GM12878 (cell line): ENCODE measurements around the gene FOXJ1.

Experiments used
- ATF7 ChIP-seq: fragments of 450-650 bp; IDR thresholded peaks from 2 replicates; pipeline ENCODE4 v1.6.1; 2016; ENCODE audit warnings: low read depth, mild to moderate bottlenecking
- EP300 ChIP-seq, 2 experiments: fragments of 150-350 bp in 1 of 2; IDR thresholded peaks; 2 replicates each; pipeline ENCODE4 v1.6.1; 2011 to 2012; ENCODE audit warnings: low read depth in 2 of 2, low read length in 2 of 2, borderline replicate concordance in 1 of 2, improper control_type of control experiment in 1 of 2, inconsistent platforms in 1 of 2; ENCODE audit not compliant: control insufficient read depth in 1 of 2
- POLR2A ChIP-seq: IDR thresholded peaks from 2 replicates; pipeline ENCODE4 v1.6.1; 2011; ENCODE audit warnings: low read depth, mild to moderate bottlenecking, low read length
- SUPT20H ChIP-seq: IDR thresholded peaks from 2 replicates; pipeline ENCODE4 v1.6.1; 2011; ENCODE audit warnings: low read depth, mild to moderate bottlenecking, low read length, moderate library complexity, borderline replicate concordance; ENCODE audit not compliant: control insufficient read depth
- YY1 ChIP-seq: IDR thresholded peaks from 2 replicates; pipeline ENCODE4 v1.6.1; 2011; ENCODE audit warnings: low read depth, mild to moderate bottlenecking, low read length
- TF ChIP-seq, protein P1 (sequence below): fragments of 450-650 bp; IDR thresholded peaks from 2 replicates; pipeline ENCODE4 v1.6.1; 2017; ENCODE audit warnings: mild to moderate bottlenecking

DNA sequence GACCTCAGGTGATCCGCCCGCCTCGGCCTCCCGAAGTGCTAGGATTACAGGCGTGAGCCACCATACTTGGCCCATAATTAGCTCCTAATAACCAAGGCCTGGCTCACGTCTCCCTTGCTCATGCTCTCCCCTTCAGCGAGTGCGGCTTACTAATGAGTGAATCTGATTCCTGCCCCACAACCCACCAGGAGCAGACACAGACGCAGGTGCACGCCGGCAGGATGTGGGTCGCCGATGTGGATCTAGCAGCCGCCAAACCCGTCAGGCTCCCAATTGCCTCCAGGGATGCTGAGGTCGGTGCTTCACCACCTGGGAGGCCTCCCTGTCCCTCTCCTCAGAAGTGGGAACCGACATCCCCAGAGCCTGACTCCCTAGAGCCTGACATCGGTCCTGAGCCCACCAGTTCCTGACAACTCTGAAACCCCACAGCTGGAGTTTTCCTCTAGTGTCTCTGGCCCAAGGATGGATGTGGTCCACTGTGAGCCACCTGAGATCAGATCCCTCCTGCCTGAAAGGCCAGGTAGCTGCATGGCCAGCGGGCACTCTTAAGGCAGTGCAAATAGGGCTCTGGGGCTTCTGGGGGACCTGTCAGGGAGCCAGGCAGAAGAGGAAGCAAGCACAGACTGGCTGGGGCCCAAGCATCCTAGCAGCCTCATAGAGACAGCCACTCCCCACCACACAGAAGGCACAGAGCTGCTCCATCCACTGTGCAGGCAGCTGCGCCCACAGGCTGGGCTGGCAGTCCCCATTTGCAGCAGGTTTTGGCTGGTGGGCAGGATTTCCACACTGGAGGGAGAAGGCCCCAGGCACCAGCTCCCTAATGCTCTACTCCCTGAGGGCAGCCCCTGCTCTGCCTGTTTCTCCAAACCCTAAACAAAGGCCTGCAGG lies 48.3 kb downstream of the FOXJ1 start:
- no peak for TF ChIP-seq ATF7
- TF ChIP-seq, protein P1, sequence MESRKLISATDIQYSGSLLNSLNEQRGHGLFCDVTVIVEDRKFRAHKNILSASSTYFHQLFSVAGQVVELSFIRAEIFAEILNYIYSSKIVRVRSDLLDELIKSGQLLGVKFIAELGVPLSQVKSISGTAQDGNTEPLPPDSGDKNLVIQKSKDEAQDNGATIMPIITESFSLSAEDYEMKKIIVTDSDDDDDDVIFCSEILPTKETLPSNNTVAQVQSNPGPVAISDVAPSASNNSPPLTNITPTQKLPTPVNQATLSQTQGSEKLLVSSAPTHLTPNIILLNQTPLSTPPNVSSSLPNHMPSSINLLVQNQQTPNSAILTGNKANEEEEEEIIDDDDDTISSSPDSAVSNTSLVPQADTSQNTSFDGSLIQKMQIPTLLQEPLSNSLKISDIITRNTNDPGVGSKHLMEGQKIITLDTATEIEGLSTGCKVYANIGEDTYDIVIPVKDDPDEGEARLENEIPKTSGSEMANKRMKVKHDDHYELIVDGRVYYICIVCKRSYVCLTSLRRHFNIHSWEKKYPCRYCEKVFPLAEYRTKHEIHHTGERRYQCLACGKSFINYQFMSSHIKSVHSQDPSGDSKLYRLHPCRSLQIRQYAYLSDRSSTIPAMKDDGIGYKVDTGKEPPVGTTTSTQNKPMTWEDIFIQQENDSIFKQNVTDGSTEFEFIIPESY = no peak
- TF ChIP-seq YY1 = no peak
- TF ChIP-seq SUPT20H = no peak
- TF ChIP-seq POLR2A = no peak
- no peak for TF ChIP-seq EP300 (IDR thresholded peaks at IDR 0.05; ENCODE audit: borderline replicate concordance in 1 of 2, control insufficient read depth in 1 of 2, low read depth in 2 of 2, low read length in 2 of 2)
